Testis (tissue), 2 donors: ENCODE results near the gene C5orf58.

Experiments
- POLR2A ChIP-seq: fragments of 450-650 bp; IDR thresholded peaks from one replicate; pipeline ENCODE4 v1.6.1; 2017; ENCODE audit warnings: antibody characterized with exemption, mild to moderate bottlenecking, moderate library complexity
- TF ChIP-seq, protein P1 (sequence below), 3 experiments: fragments of 450-650 bp in 2 of 3; fragments of 200-600 bp in 1 of 3; sonication (generic) in 1 of 3; IDR thresholded peaks; one replicate each; pipeline ENCODE4 v1.5.1; 2016 to 2019; ENCODE audit warnings: antibody characterized with exemption in 3 of 3, mild to moderate bottlenecking in 2 of 3, moderate library complexity in 1 of 3

DNA sequence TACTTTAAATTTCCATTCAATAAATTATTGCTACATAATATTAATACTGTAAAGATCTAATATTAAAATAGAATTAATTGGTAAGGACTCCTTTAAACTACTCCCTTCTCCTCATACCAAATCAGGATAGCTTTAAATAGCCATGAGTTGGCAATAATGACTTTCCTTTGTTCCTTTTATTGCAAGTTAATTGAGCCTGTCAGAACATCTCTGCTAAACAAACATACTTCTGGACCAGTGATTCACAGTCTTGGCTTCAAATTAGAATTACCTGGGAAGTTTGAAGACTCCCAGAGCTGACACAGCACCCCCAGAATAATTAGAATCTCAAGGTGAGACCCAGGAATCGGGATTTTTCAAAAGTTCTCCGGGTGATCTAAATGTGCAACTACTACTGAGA is 18.7 kb downstream of the C5orf58 start:
- TF ChIP-seq POLR2A: no peak
- TF ChIP-seq, protein P1, sequence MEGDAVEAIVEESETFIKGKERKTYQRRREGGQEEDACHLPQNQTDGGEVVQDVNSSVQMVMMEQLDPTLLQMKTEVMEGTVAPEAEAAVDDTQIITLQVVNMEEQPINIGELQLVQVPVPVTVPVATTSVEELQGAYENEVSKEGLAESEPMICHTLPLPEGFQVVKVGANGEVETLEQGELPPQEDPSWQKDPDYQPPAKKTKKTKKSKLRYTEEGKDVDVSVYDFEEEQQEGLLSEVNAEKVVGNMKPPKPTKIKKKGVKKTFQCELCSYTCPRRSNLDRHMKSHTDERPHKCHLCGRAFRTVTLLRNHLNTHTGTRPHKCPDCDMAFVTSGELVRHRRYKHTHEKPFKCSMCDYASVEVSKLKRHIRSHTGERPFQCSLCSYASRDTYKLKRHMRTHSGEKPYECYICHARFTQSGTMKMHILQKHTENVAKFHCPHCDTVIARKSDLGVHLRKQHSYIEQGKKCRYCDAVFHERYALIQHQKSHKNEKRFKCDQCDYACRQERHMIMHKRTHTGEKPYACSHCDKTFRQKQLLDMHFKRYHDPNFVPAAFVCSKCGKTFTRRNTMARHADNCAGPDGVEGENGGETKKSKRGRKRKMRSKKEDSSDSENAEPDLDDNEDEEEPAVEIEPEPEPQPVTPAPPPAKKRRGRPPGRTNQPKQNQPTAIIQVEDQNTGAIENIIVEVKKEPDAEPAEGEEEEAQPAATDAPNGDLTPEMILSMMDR (IDR thresholded peaks at IDR 0.05): no peak
